ENCODE measurements around the gene ALDH6A1. TPM values are rescaled to one million over a fixed set of nuclear protein-coding genes. Genes with fewer than 3 reads are reported as not detected.
A peak's percentile ranks its signal among the peaks of the same experiment; 100 is the strongest.

The ALDH6A1 gene
- total and polyA plus RNA-seq, 2 of the 13 experiments (the other 11 are each of a cell fraction or from before 2014, with no cell fraction given), result 26.9 to 49.9 TPM

GRCh38 chr14:74084277-74085046 lies at the start of gene ALDH6A1, which contains the start of gene LIN52 (continued):
- TF ChIP-seq ZNF292 (CRISPR knock-in tag; IDR thresholded peaks at IDR 0.05; ENCODE audit: borderline replicate concordance, low read depth) (0 out of 2 replicates have a peak, but pooled peaks have one; percentile 13), MZF1 (CRISPR knock-in tag; IDR thresholded peaks at IDR 0.05; ENCODE audit: borderline replicate concordance) (no peak), FOXA3 (CRISPR knock-in tag; IDR thresholded peaks at IDR 0.05) (peak; percentile 63), NR2F6 (IDR thresholded peaks at IDR 0.05) (no peak), NR2F6 (CRISPR knock-in tag; IDR thresholded peaks at IDR 0.05) (peak; percentile 32; the same call in 1 of the 2 replicates), SIN3A (IDR thresholded peaks at IDR 0.05; ENCODE audit: borderline replicate concordance, low read depth, low read length) (peak; percentile 90; the same call in 1 of the 2 replicates), YEATS2 (CRISPR knock-in tag; IDR thresholded peaks at IDR 0.05; ENCODE audit: borderline replicate concordance) (peak; percentile 37; the same call in 1 of the 2 replicates), HNF1B (CRISPR knock-in tag; IDR thresholded peaks at IDR 0.05) (0 out of 2 replicates have a peak, but pooled peaks have one; percentile 8), IRF2 (CRISPR knock-in tag; IDR thresholded peaks at IDR 0.05) (peak; percentile 35), ZNF772 (CRISPR knock-in tag; IDR thresholded peaks at IDR 0.05) (0 out of 2 replicates have a peak, but pooled peaks have one; percentile 52), GLI4 (CRISPR knock-in tag; IDR thresholded peaks at IDR 0.05; ENCODE audit: borderline replicate concordance) (no peak), SRSF1 (optimal IDR thresholded peaks at IDR 0.05; ENCODE audit: low read depth, low read length) (peak; percentile 67), POLR2A (IDR thresholded peaks at IDR 0.05; ENCODE audit: insufficient read depth in 1 of 2, low read depth in 2 of 2, low read length in 2 of 2) (peak; percentile 89 to 92), ARNTL (CRISPR knock-in tag; IDR thresholded peaks at IDR 0.05) (peak; percentile 76), MLXIP (CRISPR knock-in tag; IDR thresholded peaks at IDR 0.05; ENCODE audit: borderline replicate concordance) (no peak), MYC (CRISPR knock-in tag; IDR thresholded peaks at IDR 0.05; ENCODE audit: borderline replicate concordance) (0 out of 2 replicates have a peak, but pooled peaks have one; percentile 36), THAP11 (CRISPR knock-in tag; IDR thresholded peaks at IDR 0.05) (peak; percentile 59), ZBTB3 (CRISPR knock-in tag; IDR thresholded peaks at IDR 0.05; ENCODE audit: borderline replicate concordance, low read depth) (no peak), ZNF556 (CRISPR knock-in tag; IDR thresholded peaks at IDR 0.05; ENCODE audit: borderline replicate concordance) (no peak), ATF3 (CRISPR knock-in tag; IDR thresholded peaks at IDR 0.05) (0 out of 2 replicates have a peak, but pooled peaks have one; percentile 16), PAX8 (CRISPR knock-in tag; IDR thresholded peaks at IDR 0.05; ENCODE audit: borderline replicate concordance) (no peak), ZNF574 (CRISPR knock-in tag; IDR thresholded peaks at IDR 0.05) (peak; percentile 94)

Measured in HepG2 (cell line).